Upper lobe of left lung (tissue), 6 donors: ENCODE results near the gene SRP14. TPM values are rescaled to one million over a fixed set of nuclear protein-coding genes. Genes with fewer than 3 reads are reported as not detected.

Experiments used
- ATAC-seq, 2 donors: fragments of 200-7000 bp; cut with Tn5 transposase; one replicate each; pipeline ENCODE4 v1.9.1; 2022; ENCODE audit warnings: mild to moderate bottlenecking in 2 of 2, moderate library complexity in 2 of 2; ENCODE audit not compliant: low FRiP score in 2 of 2
- DNase-seq, 2 donors: peaks; one replicate each; pipeline ENCODE4 v3.0.0-alpha.2; 2019 to 2020
- H3K27ac ChIP-seq, 4 donors: fragments of 200-600 bp; sonication (generic); one replicate each; pipeline ENCODE4 v1.5.1; 2016 to 2019
- H3K27me3 ChIP-seq, 4 donors: fragments of 200-600 bp; sonication (generic); one replicate each; pipeline ENCODE4 v1.5.1; 2017 to 2019
- H3K36me3 ChIP-seq, 4 donors: fragments of 200-600 bp; sonication (generic); one replicate each; pipeline ENCODE4 v1.5.1; 2016 to 2019
- H3K4me1 ChIP-seq, 4 donors: fragments of 200-600 bp; sonication (generic); one replicate each; pipeline ENCODE4 v1.5.1; 2018 to 2019
- H3K4me3 ChIP-seq, 4 donors: fragments of 200-600 bp; sonication (generic); one replicate each; pipeline ENCODE4 v1.5.1; 2017 to 2019; ENCODE audit warnings: mild to moderate bottlenecking in 2 of 4, moderate library complexity in 1 of 4
- H3K9me3 ChIP-seq, 4 donors: fragments of 200-600 bp; sonication (generic); one replicate each; pipeline ENCODE4 v1.5.1; 2018 to 2019
- CTCF ChIP-seq, 6 experiments: fragments of 450-650 bp in 4 of 6; fragments of 200-600 bp in 2 of 6; sonication (generic) in 2 of 6; IDR thresholded peaks; one replicate each; pipeline ENCODE4 v1.5.1; 2016 to 2019; ENCODE audit warnings: antibody characterized with exemption in 6 of 6
- EP300 ChIP-seq, 4 donors: sonication (generic); formaldehyde crosslinking; IDR thresholded peaks; one replicate each; pipeline ENCODE4 v1.5.1; 2017; ENCODE audit warnings: antibody characterized with exemption in 4 of 4, control low read depth in 2 of 4
- POLR2A ChIP-seq, 4 donors: fragments of 450-650 bp; IDR thresholded peaks; one replicate each; pipeline ENCODE4 v1.5.1; 2016 to 2017; ENCODE audit warnings: antibody characterized with exemption in 4 of 4, mild to moderate bottlenecking in 2 of 4
- POLR2AphosphoS5 ChIP-seq, 2 donors: sonication (generic); formaldehyde crosslinking; IDR thresholded peaks; one replicate each; pipeline ENCODE4 v1.5.1; 2017; ENCODE audit warnings: antibody characterized with exemption in 2 of 2
- WGBS, 2 donors: methylation state at CpG; one replicate each; pipeline ENCODE4 v1.1.5; 2017 to 2018; 5-methylcytosine and 5-hydroxymethylcytosine counted together
- total RNA-seq, 6 donors: library from RNA; depleted of rRNA in 4 of 6; stranded (reverse); fragments of >200 nt in 4 of 6; gene quantifications; one replicate each; pipeline versions ENCODE4 v1.1.0 to v1.2.1, GENCODE V29; 2016 to 2021
- donor health status: DM: no; HTN: no; CAD: no; lungs with moderate emphysema.
- donor health status: DM: no; HTN: yes; CAD: no; lungs with severe emphysema.

Gene SRP14
- total RNA-seq, 6 donors from 2014 or later = 55.5 to 342 (median 191) TPM

- Histone ChIP-seq H3K36me3 (no peaks in the 10 kb centered on the region), H3K9me3 (no peaks in the 10 kb centered on the region), H3K4me1 (peaks cover 9 to 26% (median 16%) of the 10 kb centered on the region in 4 donors), H3K27me3 (no peaks in the 10 kb centered on the region), H3K4me3 (no peak overlapping the region), H3K27ac (no peak overlapping the region)
- no peak for DNase-seq
- WGBS, 2 donors = 78 to 81% methylated on average over 3 of the region's 3 CpGs
- no peak for ATAC-seq
- no peak for TF ChIP-seq EP300 (IDR thresholded peaks at IDR 0.05)
- TF ChIP-seq CTCF (IDR thresholded peaks at IDR 0.05) = no peak
- TF ChIP-seq POLR2AphosphoS5 (IDR thresholded peaks at IDR 0.05) = no peak
- no peak for TF ChIP-seq POLR2A (IDR thresholded peaks at IDR 0.05)
Observed at GRCh38 chr15:40058476-40059140, 19.6 kb upstream of the SRP14 start.

GRCh38 chr15:40055576-40056293 lies 16.8 kb upstream of the SRP14 start:
- H3K36me3 ChIP-seq = no peaks in the 10 kb centered on the region
- no peak for TF ChIP-seq CTCF (IDR thresholded peaks at IDR 0.05)
- TF ChIP-seq POLR2AphosphoS5 (IDR thresholded peaks at IDR 0.05) = no peak
- TF ChIP-seq EP300 (IDR thresholded peaks at IDR 0.05) = no peak
- TF ChIP-seq POLR2A (IDR thresholded peaks at IDR 0.05) = no peak
- peak in 1 of 2 donors; percentile 54 for DNase-seq
- H3K27me3 ChIP-seq = no peaks in the 10 kb centered on the region
- H3K9me3 ChIP-seq = no peaks in the 10 kb centered on the region
- H3K4me3 ChIP-seq = no peak overlapping the region
- H3K27ac ChIP-seq = peak overlapping the region in 2 of 4 donors; percentile 27 to 48
- H3K4me1 ChIP-seq = peaks cover 12 to 30% (median 25%) of the 10 kb centered on the region in 4 donors
- WGBS, 2 donors = 91 to 95% methylated on average over 7 to 14 of the region's 14 CpGs
- ATAC-seq = peak; percentile 3 to 6

DNA sequence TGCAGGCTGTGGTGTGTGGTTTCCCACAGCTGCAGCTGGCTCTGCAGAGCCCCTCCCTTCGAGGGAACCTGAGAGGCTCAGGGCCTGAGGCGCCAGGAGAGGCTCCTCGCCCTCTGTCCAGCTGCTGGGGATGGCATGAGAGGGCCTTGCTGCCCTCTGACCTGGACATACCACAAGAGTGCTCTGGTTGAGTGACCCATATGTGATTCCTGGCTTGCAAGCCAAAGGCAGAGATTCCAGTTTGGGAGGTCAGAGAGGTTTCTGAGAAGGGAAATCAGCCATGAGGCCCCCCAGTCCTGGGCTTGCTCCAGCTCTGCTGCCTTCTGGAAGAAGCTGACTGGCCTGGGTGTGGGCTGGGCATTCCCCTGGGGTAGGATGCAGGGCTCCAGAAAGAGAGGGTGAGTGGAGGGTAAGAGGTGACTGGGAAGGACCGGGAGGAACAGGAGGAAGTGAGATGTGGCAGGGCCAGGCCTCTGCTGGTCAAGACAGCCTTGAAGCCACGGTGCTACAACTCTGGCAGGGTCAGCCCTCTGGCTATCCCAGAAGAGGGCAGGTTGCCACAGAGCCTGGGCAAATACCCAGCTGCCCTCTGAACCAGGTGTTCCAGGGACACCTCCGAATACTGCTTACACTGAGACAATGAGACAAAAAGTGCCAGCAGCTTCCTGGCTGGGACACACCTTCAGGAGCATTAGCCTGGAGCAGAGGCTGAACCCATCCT lies 16.0 kb upstream of the SRP14 start:
- no peaks in the 10 kb centered on the region for H3K27me3 ChIP-seq
- no peaks in the 10 kb centered on the region for H3K9me3 ChIP-seq
- H3K36me3 ChIP-seq = no peaks in the 10 kb centered on the region
- DNase-seq = peak in 1 of 2 donors; percentile 67
- H3K27ac ChIP-seq = peak overlapping the region in 2 of 4 donors; percentile 27 to 48
- peaks cover 12 to 33% (median 25%) of the 10 kb centered on the region in 4 donors for H3K4me1 ChIP-seq
- TF ChIP-seq EP300 (IDR thresholded peaks at IDR 0.05) (no peak), CTCF (IDR thresholded peaks at IDR 0.05) (no peak), POLR2AphosphoS5 (IDR thresholded peaks at IDR 0.05) (no peak), POLR2A (IDR thresholded peaks at IDR 0.05) (no peak)
- WGBS, 2 donors = 40 to 42% methylated on average over 3 to 5 of the region's 6 CpGs
- peak in 1 of 2 donors; percentile 6 for ATAC-seq
- no peak overlapping the region for H3K4me3 ChIP-seq

DNA sequence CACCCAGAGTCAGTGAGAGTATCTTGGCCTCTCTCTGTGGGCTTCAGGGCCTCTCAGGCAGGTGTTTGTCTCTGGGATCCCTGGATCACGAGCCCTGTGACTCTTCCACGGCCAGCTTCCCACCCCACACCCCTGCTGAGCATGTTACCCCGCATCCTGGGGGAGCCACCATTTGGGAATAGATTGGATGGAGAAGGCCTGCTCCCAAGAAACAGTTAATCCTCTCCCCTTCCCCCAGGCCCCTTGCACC lies 15.5 kb upstream of the SRP14 start:
- H3K27ac ChIP-seq = peak overlapping the region in 1 of 4 donors; percentile 48
- no peak for TF ChIP-seq POLR2AphosphoS5 (IDR thresholded peaks at IDR 0.05)
- no peak for TF ChIP-seq CTCF (IDR thresholded peaks at IDR 0.05)
- no peak for TF ChIP-seq EP300 (IDR thresholded peaks at IDR 0.05)
- TF ChIP-seq POLR2A (IDR thresholded peaks at IDR 0.05) = no peak
- H3K36me3 ChIP-seq = no peaks in the 10 kb centered on the region
- DNase-seq (no peak), ATAC-seq (no peak)
- no peaks in the 10 kb centered on the region for H3K27me3 ChIP-seq
- H3K4me3 ChIP-seq = no peak overlapping the region
- no peaks in the 10 kb centered on the region for H3K9me3 ChIP-seq
- H3K4me1 ChIP-seq = peaks cover 12 to 38% (median 25%) of the 10 kb centered on the region in 4 donors
- WGBS, 2 donors = 80 to 97% methylated on average over 2 to 3 of the region's 3 CpGs
